HG03103 (cell line): Measurements from ENCODE around the gene NOL4.

Experiments used
- ATAC-seq: cut with Tn5 transposase; IDR thresholded peaks from one replicate; pipeline ENCODE4 v1.9.1; 2021; ENCODE audit warnings: low read depth; ENCODE audit not compliant: unreplicated experiment

NOL4 gene

DNA sequence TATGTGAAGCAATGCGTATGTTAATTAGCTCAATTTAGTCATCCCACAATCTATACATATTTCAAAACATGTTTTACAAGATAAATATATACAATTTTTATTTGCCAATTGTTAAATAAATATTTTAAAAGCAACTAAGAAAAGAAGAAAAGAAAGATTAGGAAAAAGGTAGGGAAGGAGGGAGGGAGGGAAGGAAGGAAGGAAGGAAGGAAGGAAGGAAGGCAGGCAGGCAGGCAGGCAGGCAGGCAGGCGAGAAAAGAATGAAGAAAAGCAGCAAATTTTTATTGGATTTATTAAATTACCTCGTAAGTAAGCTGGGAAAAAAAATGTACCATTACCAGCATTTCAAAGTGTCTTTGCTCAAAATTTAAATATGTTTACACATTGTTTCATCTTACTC is 30.5 kb downstream of the NOL4 start:
- no peak for ATAC-seq

DNA sequence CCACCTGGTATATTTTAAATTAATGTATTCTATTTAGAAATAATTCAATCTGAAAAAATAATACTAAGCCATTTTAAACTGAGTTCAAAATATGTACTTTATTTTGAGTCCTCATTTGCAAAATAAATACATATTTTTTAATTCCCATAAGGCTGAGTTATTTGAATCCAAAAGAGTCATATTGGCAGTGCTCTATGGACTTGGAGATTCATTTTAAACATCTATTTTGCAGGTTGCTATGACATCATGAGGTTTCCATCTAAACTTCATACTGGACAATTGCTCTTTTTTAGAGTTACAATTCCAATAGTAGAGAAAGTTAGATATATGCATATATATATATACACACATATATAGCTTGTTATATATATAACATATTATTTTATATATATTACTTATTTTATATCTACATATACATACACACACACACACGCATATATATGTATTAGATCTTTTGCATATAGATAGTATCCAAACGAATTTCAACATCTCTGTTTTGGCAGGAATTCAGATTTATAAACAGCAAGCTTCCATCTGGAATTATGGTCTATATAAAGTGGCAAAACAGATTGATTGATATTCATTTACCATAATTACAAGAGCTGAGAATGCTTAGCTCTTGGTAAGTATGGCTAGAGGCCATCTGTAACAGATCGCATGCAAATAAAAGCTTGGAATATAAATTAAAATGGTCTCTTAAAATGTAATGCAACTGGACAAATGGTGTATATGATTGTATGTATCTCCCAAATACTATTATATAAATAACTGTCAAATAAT is 34.9 kb downstream of the NOL4 start:
- ATAC-seq, result no peak
